Hematopoietic multipotent progenitor cell treated with erythropoietin and hydrocortisone succinate and interleukin-3 and kit ligand, for 8 days (in vitro differentiated cells): ENCODE results near the gene AIRE.
"Not testable (repeated sequence)": the region's sequence is repeated elsewhere in the genome, so short reads cannot be mapped to it uniquely, and the experiment has no call there.

Experiments
- DNase-seq: peaks from one replicate; pipeline ENCODE4 v3.0.0-alpha.2; 2015

AIRE gene

GRCh38 chr21:44285138-44285992 is at the start of gene AIRE:
AIRE (plus strand) TSS chr21:44285876; CDS start chr21:44286007, 131 bp downstream.
- no peak for DNase-seq

GRCh38 chr21:44240353-44240752 is 45.3 kb upstream of the AIRE start:
- not testable (repeated sequence) for DNase-seq

- not testable (repeated sequence) for DNase-seq
Observed at GRCh38 chr21:44240842-44241241, 44.8 kb upstream of the AIRE start, which contains the start of gene ICOSLG. ICOSLG (minus strand) TSS chr21:44240943; CDS start chr21:44240817, 126 bp downstream.

- not testable (repeated sequence) for DNase-seq
Observed at GRCh38 chr21:44241281-44241680, 44.4 kb upstream of the AIRE start.

- DNase-seq = not testable (repeated sequence)
Observed at GRCh38 chr21:44243980-44244379, 41.7 kb upstream of the AIRE start.

GRCh38 chr21:44247904-44248303 is 37.8 kb upstream of the AIRE start:
- DNase-seq = not testable (repeated sequence)

GRCh38 chr21:44249204-44250037 is 36.3 kb upstream of the AIRE start:
- DNase-seq = not testable (repeated sequence)

- no peak for DNase-seq
Observed at GRCh38 chr21:44253832-44254710, 31.6 kb upstream of the AIRE start.

GRCh38 chr21:44255511-44255981 is 30.1 kb upstream of the AIRE start:
- DNase-seq = no peak

GRCh38 chr21:44258056-44258725 is 27.5 kb upstream of the AIRE start:
- DNase-seq = no peak

- DNase-seq = no peak
Observed at GRCh38 chr21:44259082-44259705, 26.5 kb upstream of the AIRE start.

GRCh38 chr21:44260066-44260465 is 25.6 kb upstream of the AIRE start:
- DNase-seq = no peak

GRCh38 chr21:44260791-44261631 is 24.7 kb upstream of the AIRE start:
- DNase-seq = no peak

- DNase-seq = no peak
Observed at GRCh38 chr21:44261675-44262295, 23.9 kb upstream of the AIRE start, which contains the start of gene DNMT3L. DNMT3L (minus strand) TSS chr21:44261897; CDS start chr21:44261259, 638 bp downstream.

GRCh38 chr21:44262338-44263056 is 23.2 kb upstream of the AIRE start:
- no peak for DNase-seq

GRCh38 chr21:44263221-44263760 is 22.4 kb upstream of the AIRE start:
- DNase-seq = no peak

- DNase-seq = no peak
Observed at GRCh38 chr21:44263768-44264167, 21.9 kb upstream of the AIRE start.

GRCh38 chr21:44265734-44266270 is 19.9 kb upstream of the AIRE start:
- no peak for DNase-seq
